Measurements from ENCODE around the gene CEP68. TPM values are rescaled to one million over a fixed set of nuclear protein-coding genes. Genes with fewer than 3 reads are reported as not detected.
"Not testable (repeated sequence)": the region's sequence is repeated elsewhere in the genome, so short reads cannot be mapped to it uniquely, and the experiment has no call there.

The CEP68 gene
- polyA plus RNA-seq, 1 of the 3 experiments (the other 2 are of a cell fraction), result 6.2 TPM

DNA sequence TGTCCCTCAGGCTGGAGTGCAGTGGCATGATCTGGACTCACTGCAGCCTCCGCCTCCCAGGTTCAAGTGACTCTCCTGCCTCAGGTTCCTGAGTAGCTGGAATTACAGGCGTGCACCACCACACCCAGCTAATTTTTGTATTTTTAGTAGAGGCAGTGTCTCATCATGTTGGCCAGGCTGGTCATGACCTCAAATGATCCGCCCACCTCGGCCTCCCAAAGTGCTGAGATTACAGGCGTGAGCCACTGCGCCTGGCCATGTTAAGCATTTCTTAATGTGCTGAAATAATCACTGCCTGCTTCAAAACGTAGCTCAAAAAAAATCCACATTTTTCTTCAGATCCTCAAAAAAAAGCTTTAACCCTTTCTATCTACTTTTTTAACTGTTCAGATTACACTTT lies 69.2 kb downstream of the CEP68 start:
- H3K9me2 ChIP-seq; POLR2A ChIA-PET; H3K27me3 ChIP-seq (ENCODE audit: insufficient read depth); H3K9ac ChIP-seq; H3K9me3 ChIP-seq; H3K27ac ChIP-seq (ENCODE audit: low read depth in 2 of 2, low read length in 1 of 2); DNase-seq; H2AFZ ChIP-seq (ENCODE audit: low read depth); H3F3A ChIP-seq (replicated peaks; ENCODE audit: insufficient read depth); H3K4me3 ChIP-seq (ENCODE audit: low read depth in 2 of 2, low read length in 1 of 2); H3K36me3 ChIP-seq (replicated peaks in 1 of 2; ENCODE audit: control insufficient read depth in 1 of 2, insufficient read depth in 2 of 2, low read length in 1 of 2): not testable (repeated sequence)
- peaks cover 95% of the 10 kb centered on the region for H3K79me2 ChIP-seq (ENCODE audit: insufficient read depth)
- peak overlapping the region; percentile 38; the same call in 1 of the 2 replicates for H3K4me2 ChIP-seq
- 91% methylated on average over 7 of the region's 7 CpGs for WGBS (ENCODE audit: low lambda C conversion rate)
- CTCF ChIA-PET, result interaction anchor here (0.8 to 1.3 kb wide), 2 partner anchors 62 to 67 kb away, joined by 3 read pairs; no protein-coding TSS in a partner anchor
- peaks cover 3 to 15% of the 10 kb centered on the region in 2 experiments; a peak in 3 of 4 replicates for H3K4me1 ChIP-seq (ENCODE audit: control insufficient read depth in 1 of 2, insufficient read depth in 2 of 2, low read depth in 1 of 2, low read length in 1 of 2)
- H4K20me1 ChIP-seq (ENCODE audit: insufficient read depth), result peaks cover 89% of the 10 kb centered on the region

DNA sequence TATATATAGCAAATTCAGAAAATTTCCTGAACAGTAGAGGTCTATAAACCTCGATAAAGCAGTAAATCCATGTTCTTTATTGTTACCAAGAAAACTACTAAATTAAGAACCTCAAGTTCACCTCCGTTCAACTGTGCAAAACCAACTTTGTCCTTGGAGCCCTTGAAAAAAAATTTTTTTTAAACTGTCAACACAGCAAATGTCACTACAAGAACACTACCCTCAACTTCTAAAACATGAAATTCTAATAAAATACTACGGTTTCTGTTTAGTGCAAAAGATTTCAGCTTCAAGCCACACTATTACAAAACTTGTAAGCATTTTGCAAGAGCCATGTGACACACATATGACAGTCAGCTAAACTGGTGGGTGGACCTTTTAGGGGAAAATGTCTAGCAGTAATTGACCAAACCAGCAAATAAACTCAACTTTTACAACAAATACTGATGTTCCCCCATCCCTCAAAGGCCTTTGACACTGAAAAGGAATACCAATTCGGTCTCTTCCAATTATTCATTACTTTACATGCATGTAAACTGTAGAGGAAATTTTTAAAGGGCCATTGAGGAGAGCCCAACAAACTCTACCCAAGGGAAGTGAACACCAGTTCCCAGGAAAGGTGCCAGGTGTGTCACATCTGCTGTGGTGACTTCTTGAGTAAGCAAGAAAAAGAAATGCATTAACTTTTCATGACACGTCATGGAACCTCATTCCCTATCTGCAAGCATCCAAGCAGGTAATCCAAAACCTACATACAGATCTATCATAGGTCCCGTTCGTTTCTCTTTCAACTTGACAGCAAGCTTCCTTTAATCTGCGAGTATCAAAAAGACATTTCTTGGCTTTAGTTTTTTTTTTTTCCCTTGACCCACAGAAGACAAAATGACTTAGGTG lies 72.3 kb downstream of the CEP68 start:
- peaks cover 58% of the 10 kb centered on the region for H4K20me1 ChIP-seq (ENCODE audit: insufficient read depth)
- peak overlapping the region in 1 of 2 experiments; percentile 97; a peak in 1 of 4 replicates for H3K27ac ChIP-seq (ENCODE audit: low read depth in 2 of 2, low read length in 1 of 2)
- no peak for DNase-seq
- H3K27me3 ChIP-seq (ENCODE audit: insufficient read depth), result no peaks in the 10 kb centered on the region
- no peaks in the 10 kb centered on the region for H3K9me2 ChIP-seq
- no peaks in the 10 kb centered on the region for H3K36me3 ChIP-seq (replicated peaks in 1 of 2; ENCODE audit: control insufficient read depth in 1 of 2, insufficient read depth in 2 of 2, low read length in 1 of 2)
- ChIA-PET POLR2A (no interaction called here), CTCF (interaction anchor here (1.3 kb wide), 2 partner anchors 14 to 59 kb away, joined by 4 to 6 read pairs; no protein-coding TSS in a partner anchor)
- H3K9me3 ChIP-seq, result no peaks in the 10 kb centered on the region
- peaks cover 64% of the 10 kb centered on the region for H3K79me2 ChIP-seq (ENCODE audit: insufficient read depth)
- peak overlapping the region; percentile 85 to 91 for H3K4me3 ChIP-seq (ENCODE audit: low read depth in 2 of 2, low read length in 1 of 2)
- peaks cover 6% of the 10 kb centered on the region for H3F3A ChIP-seq (replicated peaks; ENCODE audit: insufficient read depth)
- H3K9ac ChIP-seq, result peak overlapping the region; percentile 100
- TF ChIP-seq YY1 (IDR thresholded peaks at IDR 0.05; ENCODE audit: low read depth) (no peak), POLR2AphosphoS5 (IDR thresholded peaks at IDR 0.05; ENCODE audit: low read depth, low read length) (no peak)
- TF ChIP-seq, protein P1, sequence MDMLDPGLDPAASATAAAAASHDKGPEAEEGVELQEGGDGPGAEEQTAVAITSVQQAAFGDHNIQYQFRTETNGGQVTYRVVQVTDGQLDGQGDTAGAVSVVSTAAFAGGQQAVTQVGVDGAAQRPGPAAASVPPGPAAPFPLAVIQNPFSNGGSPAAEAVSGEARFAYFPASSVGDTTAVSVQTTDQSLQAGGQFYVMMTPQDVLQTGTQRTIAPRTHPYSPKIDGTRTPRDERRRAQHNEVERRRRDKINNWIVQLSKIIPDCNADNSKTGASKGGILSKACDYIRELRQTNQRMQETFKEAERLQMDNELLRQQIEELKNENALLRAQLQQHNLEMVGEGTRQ (IDR thresholded peaks at IDR 0.05; ENCODE audit: borderline replicate concordance, low read depth, low read length), result no peak
- TF ChIP-seq, protein P2, sequence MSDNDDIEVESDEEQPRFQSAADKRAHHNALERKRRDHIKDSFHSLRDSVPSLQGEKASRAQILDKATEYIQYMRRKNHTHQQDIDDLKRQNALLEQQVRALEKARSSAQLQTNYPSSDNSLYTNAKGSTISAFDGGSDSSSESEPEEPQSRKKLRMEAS (IDR thresholded peaks at IDR 0.05; ENCODE audit: low read depth), result no peak
- WGBS (ENCODE audit: low lambda C conversion rate), result 21% methylated on average over 8 of the region's 8 CpGs
- no peak overlapping the region for H2AFZ ChIP-seq (ENCODE audit: low read depth)
- H3K4me1 ChIP-seq (ENCODE audit: control insufficient read depth in 1 of 2, insufficient read depth in 2 of 2, low read depth in 1 of 2, low read length in 1 of 2), result peaks cover 6 to 15% of the 10 kb centered on the region in 2 experiments; a peak in 3 of 4 replicates
- peak overlapping the region; percentile 92 for H3K4me2 ChIP-seq

DNA sequence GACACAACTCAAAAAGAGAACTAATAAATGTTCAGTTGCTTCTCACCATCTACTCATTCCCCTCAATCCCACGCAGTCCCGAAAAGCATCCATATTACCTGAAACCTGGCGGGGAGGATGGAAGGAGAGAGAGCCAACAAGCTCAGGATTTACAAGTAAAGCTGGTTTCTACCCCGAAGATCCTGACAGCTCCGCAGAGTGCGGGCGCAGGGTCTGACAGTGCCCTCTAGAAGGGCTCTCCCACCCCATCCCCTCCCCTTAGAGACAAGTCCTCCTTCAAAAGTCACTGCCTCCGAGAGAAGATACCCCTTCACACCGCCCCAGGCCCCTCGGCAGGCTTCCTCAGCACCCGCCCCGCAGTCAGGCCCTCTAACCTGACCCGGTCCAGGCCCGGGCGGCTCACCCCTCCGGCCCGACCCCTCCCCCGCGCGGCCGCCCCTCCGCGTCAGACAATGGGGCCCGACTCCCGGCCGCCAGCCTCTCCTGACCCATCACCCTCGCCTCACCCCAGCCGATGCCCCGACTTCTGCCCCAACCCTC lies 73.1 kb downstream of the CEP68 start:
- WGBS (ENCODE audit: low lambda C conversion rate), result 0% methylated on average over 29 of the region's 29 CpGs
- POLR2A ChIA-PET, result interaction anchor here (0.5 to 1.5 kb wide), 3 partner anchors 9 to 98 kb away, joined by 4 to 13 read pairs (median 6); partner anchors contain the start of gene ACTR2
- H2AFZ ChIP-seq (ENCODE audit: low read depth), result peak overlapping the region; percentile 73; the same call in 1 of the 2 replicates
- TF ChIP-seq, protein P1 (IDR thresholded peaks at IDR 0.05; ENCODE audit: borderline replicate concordance, low read depth, low read length), result no peak
- TF ChIP-seq TAF1 (IDR thresholded peaks at IDR 0.05; ENCODE audit: borderline replicate concordance, low read depth, low read length) (no peak), ELF1 (IDR thresholded peaks at IDR 0.05) (no peak), GATA2 (CRISPR knock-in tag; IDR thresholded peaks at IDR 0.05) (no peak), YY1 (IDR thresholded peaks at IDR 0.05; ENCODE audit: low read depth) (no peak), SMC3 (IDR thresholded peaks at IDR 0.05; ENCODE audit: low read depth, low read length) (no peak), FOSL2 (IDR thresholded peaks at IDR 0.05; ENCODE audit: borderline replicate concordance, low read depth) (no peak), FOXM1 (IDR thresholded peaks at IDR 0.05; ENCODE audit: low read depth) (no peak)
- TF ChIP-seq, protein P2 (IDR thresholded peaks at IDR 0.05; ENCODE audit: low read depth), result no peak
- TF ChIP-seq, protein P3, sequence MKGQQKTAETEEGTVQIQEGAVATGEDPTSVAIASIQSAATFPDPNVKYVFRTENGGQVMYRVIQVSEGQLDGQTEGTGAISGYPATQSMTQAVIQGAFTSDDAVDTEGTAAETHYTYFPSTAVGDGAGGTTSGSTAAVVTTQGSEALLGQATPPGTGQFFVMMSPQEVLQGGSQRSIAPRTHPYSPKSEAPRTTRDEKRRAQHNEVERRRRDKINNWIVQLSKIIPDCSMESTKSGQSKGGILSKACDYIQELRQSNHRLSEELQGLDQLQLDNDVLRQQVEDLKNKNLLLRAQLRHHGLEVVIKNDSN (IDR thresholded peaks at IDR 0.05; ENCODE audit: borderline replicate concordance, low read depth), result no peak

More for the DNA sequence above, 73.1 kb downstream of the CEP68 start:
- Histone ChIP-seq H3K9me2 (no peaks in the 10 kb centered on the region), H3K79me2 (ENCODE audit: insufficient read depth) (peaks cover 56% of the 10 kb centered on the region), H3K4me3 (ENCODE audit: low read depth in 2 of 2, low read length in 1 of 2) (peak overlapping the region; percentile 85 to 91), H3F3A (replicated peaks; ENCODE audit: insufficient read depth) (peaks cover 6% of the 10 kb centered on the region), H3K4me2 (peak overlapping the region; percentile 92), H3K9me3 (no peaks in the 10 kb centered on the region), H4K20me1 (ENCODE audit: insufficient read depth) (peaks cover 50% of the 10 kb centered on the region), H3K36me3 (replicated peaks in 1 of 2; ENCODE audit: control insufficient read depth in 1 of 2, insufficient read depth in 2 of 2, low read length in 1 of 2) (no peaks in the 10 kb centered on the region), H3K27me3 (ENCODE audit: insufficient read depth) (no peaks in the 10 kb centered on the region), H3K4me1 (ENCODE audit: control insufficient read depth in 1 of 2, insufficient read depth in 2 of 2, low read depth in 1 of 2, low read length in 1 of 2) (peaks cover 6 to 15% of the 10 kb centered on the region in 2 experiments; a peak in 3 of 4 replicates), H3K27ac (ENCODE audit: low read depth in 2 of 2, low read length in 1 of 2) (peak overlapping the region; percentile 85 to 97), H3K9ac (peak overlapping the region; percentile 100)
- DNase-seq, result peak; percentile 67
- CTCF ChIA-PET, result interaction anchor here (1.0 to 1.3 kb wide), 4 partner anchors 15 to 74 kb away, joined by 3 to 6 read pairs (median 4); no protein-coding TSS in a partner anchor
